Nephron progenitor cell (in vitro differentiated cells): ENCODE measurements around the gene HOXB3.

Experiments used
- DNase-seq: peaks from one replicate; pipeline ENCODE4 v3.0.0; 2021
- H3K27ac Mint-ChIP-seq: 2 replicates; pipeline ENCODE4 v1.8.0; 2021; ENCODE audit warnings: mild to moderate bottlenecking, moderate library complexity, mixed read lengths
- H3K27me3 Mint-ChIP-seq: 2 replicates; pipeline ENCODE4 v1.8.0; 2021; ENCODE audit warnings: mild to moderate bottlenecking, low read depth, mixed read lengths; ENCODE audit not compliant: poor library complexity
- H3K36me3 Mint-ChIP-seq: 2 replicates; pipeline ENCODE4 v1.8.0; 2021; ENCODE audit warnings: low read depth, mixed read lengths
- H3K4me1 Mint-ChIP-seq: 2 replicates; pipeline ENCODE4 v1.8.0; 2021; ENCODE audit warnings: mixed read lengths
- H3K4me3 Mint-ChIP-seq: 2 replicates; pipeline ENCODE4 v1.8.0; 2021; ENCODE audit warnings: mild to moderate bottlenecking, moderate library complexity, mixed read lengths
- H3K9me3 Mint-ChIP-seq: 2 replicates; pipeline ENCODE4 v1.8.0; 2021; ENCODE audit warnings: mild to moderate bottlenecking, moderate library complexity, mixed read lengths
- TF ChIP-seq, protein P1 (sequence below): fragments of 200-600 bp; sonication (generic); IDR thresholded peaks from 2 replicates; pipeline ENCODE4 v1.5.0; 2021; ENCODE audit warnings: antibody characterized with exemption

HOXB3 gene

DNA sequence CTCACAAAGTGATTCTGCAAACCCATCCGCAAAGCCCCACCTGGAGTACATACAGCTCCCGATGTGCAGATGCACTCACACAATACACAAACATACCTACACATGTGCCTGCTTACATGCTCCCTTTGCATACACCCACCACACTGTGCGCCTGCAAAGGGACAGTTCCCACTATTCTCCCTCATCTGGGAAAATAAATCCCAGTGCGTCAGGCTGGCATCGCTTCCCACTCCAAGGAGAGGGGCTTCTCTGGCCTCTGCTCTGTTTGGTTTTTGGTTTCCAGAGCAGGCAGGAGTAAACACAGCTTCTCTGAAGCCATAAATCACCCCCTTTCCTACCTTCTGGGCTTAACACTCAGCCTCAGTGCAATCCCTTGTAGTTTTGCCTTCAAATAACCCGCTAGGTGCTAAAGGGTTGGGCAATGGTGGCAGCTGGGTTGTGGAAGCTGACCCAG is 26.6 kb downstream of the HOXB3 start:
- TF ChIP-seq, protein P1, sequence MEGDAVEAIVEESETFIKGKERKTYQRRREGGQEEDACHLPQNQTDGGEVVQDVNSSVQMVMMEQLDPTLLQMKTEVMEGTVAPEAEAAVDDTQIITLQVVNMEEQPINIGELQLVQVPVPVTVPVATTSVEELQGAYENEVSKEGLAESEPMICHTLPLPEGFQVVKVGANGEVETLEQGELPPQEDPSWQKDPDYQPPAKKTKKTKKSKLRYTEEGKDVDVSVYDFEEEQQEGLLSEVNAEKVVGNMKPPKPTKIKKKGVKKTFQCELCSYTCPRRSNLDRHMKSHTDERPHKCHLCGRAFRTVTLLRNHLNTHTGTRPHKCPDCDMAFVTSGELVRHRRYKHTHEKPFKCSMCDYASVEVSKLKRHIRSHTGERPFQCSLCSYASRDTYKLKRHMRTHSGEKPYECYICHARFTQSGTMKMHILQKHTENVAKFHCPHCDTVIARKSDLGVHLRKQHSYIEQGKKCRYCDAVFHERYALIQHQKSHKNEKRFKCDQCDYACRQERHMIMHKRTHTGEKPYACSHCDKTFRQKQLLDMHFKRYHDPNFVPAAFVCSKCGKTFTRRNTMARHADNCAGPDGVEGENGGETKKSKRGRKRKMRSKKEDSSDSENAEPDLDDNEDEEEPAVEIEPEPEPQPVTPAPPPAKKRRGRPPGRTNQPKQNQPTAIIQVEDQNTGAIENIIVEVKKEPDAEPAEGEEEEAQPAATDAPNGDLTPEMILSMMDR, result no peak
- peak; percentile 50 for DNase-seq
- Mint-ChIP-seq H3K36me3 (peaks cover 38% of the 10 kb centered on the region), H3K4me1 (peaks cover 56% of the 10 kb centered on the region), H3K9me3 (no peaks in the 10 kb centered on the region), H3K27me3 (peaks cover 4% of the 10 kb centered on the region), H3K4me3 (peak overlapping the region; percentile 87), H3K27ac (peak overlapping the region; percentile 100)

DNA sequence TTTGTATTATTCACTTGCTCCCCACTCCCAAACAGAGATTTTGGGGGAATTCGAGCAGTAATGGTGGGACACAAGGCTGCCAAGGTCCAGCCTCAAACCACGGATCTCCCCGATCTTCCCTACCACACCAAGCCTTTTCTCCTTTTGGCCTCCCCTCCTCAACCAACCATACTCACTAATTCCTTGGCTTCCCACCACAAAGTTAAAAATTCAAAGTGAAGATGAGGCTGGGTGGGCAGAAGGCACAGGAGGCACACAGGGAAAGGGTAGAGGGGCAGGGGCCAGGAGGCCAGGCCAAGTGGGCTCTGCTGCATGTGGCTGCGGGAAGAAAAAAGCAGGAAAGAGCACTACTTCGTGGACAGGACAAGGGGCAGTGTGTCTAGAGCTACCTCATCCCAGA is 27.1 kb downstream of the HOXB3 start:
- H3K27me3 Mint-ChIP-seq, result peaks cover 4% of the 10 kb centered on the region
- no peak for DNase-seq
- H3K9me3 Mint-ChIP-seq, result no peaks in the 10 kb centered on the region
- H3K4me1 Mint-ChIP-seq, result peaks cover 61% of the 10 kb centered on the region
- H3K36me3 Mint-ChIP-seq, result peaks cover 43% of the 10 kb centered on the region
- TF ChIP-seq, protein P1, result no peak
- H3K27ac Mint-ChIP-seq, result peak overlapping the region; percentile 100
- peak overlapping the region; percentile 87 for H3K4me3 Mint-ChIP-seq

DNA sequence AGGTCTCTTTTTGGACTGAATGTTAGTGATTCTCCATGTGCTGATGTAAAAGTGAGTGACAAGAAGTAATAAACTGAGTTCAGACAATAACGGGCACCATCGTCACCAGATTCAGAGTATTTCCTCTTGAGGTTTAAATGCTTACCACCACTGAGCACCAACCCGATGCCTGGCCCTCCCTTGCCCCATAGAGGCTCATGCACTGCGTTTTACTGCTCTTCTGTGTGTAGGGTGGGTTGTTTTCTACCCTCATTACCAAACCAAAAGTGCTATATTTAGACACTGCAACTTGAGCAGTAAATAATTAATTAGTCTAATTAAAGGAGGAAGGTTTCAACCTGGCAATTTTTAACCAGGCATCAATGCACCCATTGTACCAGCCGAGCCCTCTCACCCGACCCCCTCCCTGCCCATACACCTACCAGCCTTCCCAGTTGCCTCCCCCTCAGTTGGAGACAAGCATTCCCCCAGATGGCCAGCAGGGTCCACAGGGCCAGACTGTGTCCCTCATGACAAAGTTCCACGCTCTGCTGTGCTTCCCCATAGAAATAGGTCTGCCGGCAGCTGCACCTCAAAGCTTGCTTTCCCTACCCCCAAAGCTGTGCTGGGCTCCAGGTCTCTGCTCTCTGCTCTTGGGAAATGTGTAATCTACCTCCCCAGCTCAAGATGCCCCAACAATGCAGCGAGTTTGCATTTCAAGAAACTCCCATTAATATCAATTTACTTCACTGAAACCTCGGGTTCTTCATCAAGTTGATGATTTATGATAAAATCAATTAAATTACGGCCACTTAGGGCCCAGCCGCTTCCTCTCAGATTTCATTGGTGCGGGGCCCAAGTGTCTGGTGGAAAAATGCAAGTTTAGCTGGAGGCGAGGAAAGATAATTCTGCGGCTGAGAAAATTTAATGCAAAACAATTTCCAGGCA is 27.9 kb downstream of the HOXB3 start:
- Mint-ChIP-seq H3K27ac (peak overlapping the region; percentile 100), H3K27me3 (peaks cover 4% of the 10 kb centered on the region), H3K9me3 (no peaks in the 10 kb centered on the region), H3K36me3 (peaks cover 44% of the 10 kb centered on the region), H3K4me3 (peak overlapping the region; percentile 87), H3K4me1 (peaks cover 69% of the 10 kb centered on the region)
- TF ChIP-seq, protein P1, result peak; percentile 31
- peak; percentile 59 for DNase-seq

DNA sequence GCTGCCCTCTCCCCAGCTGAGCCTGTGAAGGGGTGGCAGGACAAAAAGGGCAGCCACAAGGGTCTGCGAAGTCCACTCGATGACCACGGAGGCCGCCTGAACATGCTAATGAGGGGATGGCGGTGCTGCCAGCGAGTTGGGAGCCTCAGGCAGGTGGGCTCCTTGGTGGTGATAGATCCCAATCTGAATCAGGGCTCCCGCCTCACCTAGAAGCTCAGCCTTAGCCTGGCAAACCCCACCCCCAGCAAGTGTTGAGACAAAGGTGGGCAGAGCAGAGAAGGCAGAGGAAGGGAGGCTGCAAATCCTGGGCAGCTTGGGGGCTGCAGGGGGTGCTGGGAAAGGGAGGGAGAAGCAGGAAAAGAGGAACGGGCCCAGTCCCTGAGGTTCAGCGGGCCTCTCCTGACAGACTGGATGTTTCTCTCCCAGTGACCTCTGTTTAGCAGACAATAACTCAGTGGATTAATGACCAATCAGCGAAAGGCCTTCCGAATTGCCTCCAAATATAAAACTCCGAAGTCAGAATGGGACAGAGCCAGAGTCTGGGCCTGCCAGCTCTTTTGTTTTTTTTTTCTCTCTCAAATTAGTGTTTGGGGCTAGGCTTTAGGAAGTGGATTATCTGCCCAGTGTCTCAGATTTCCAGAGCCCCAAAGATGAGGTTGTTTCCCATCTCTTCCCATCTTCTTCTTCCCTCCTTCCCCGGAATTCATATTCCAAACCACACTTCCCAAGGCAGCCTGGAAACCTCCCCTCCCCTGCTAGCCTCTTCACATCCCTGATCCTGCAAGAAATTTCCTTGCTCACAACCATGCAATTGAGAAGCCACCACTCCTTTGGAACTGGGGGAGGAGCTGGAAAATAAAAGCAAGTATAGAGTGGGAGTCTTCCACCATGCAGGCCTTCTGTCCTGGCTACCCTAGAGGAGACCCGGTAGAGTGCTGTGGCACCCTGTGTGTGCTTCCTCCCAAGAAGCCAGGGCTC is 29.9 kb downstream of the HOXB3 start:
- Mint-ChIP-seq H3K4me1 (peaks cover 89% of the 10 kb centered on the region), H3K27me3 (peaks cover 4% of the 10 kb centered on the region), H3K36me3 (peaks cover 48% of the 10 kb centered on the region), H3K4me3 (peak overlapping the region; percentile 87), H3K27ac (peak overlapping the region; percentile 100), H3K9me3 (no peaks in the 10 kb centered on the region)
- DNase-seq, result peak; percentile 38
- TF ChIP-seq, protein P1, result no peak

DNA sequence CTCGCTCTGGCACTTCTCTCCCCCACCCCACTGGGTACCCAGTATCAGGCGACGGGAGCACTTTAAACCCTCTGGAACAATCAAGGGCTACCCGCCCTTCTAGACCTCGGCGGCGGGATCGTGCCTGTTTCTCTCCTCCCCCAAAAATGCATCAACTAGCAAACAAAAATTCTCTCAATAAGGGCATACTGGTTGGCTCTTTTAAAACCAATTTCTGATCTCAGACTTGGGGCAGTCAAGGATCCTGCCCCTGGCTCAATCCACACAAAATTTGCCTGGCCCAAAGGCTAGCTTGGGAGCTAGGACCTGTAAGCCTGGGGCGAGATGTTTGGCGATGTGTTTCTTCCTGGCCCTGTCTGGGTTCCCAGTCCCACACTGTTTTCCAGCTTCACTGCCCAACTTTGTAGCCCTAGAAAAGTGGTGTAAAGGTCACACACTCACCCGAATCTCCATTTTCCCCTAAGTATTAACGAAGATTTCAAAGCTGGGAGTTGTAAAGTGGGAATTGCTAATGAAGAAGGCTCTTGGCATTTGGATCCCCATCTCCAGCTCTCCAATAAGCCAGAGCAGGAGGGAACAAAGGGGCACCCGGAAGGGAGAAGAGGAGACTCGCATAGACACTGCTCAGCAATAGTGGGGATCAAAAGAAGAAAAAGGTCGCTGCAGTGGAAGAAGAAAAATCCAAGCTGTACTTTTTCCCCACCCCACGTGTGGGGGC is 30.8 kb downstream of the HOXB3 start:
- Mint-ChIP-seq H3K27me3 (peaks cover 4% of the 10 kb centered on the region), H3K4me1 (peaks cover 96% of the 10 kb centered on the region)

More for the DNA sequence above, 30.8 kb downstream of the HOXB3 start:
- TF ChIP-seq, protein P1, result no peak
- Mint-ChIP-seq H3K4me3 (peak overlapping the region; percentile 87), H3K27ac (peak overlapping the region; percentile 100), H3K9me3 (no peaks in the 10 kb centered on the region), H3K36me3 (peaks cover 52% of the 10 kb centered on the region)
- no peak for DNase-seq
